ACC112 (cell line): Measurements from ENCODE around the gene KISS1.

Experiments used
- H2AFZ ChIP-seq: fragments of 200-600 bp; sonication (generic); one replicate; pipeline ENCODE4 v1.6.0; 2017; ENCODE audit warnings: antibody characterized with exemption, low read length; ENCODE audit not compliant: unreplicated experiment
- H3K27ac ChIP-seq: fragments of 200-600 bp; sonication (generic); 2 replicates; pipeline ENCODE4 v1.5.1; 2014; ENCODE audit warnings: low read depth, mild to moderate bottlenecking, antibody characterized with exemption, low read length, moderate library complexity
- H3K27me3 ChIP-seq: fragments of 200-600 bp; sonication (generic); 2 replicates; pipeline ENCODE4 v1.6.1; 2014; ENCODE audit warnings: mild to moderate bottlenecking, antibody characterized with exemption, low read length, moderate library complexity, mixed read lengths; ENCODE audit not compliant: insufficient read depth
- H3K36me3 ChIP-seq: fragments of 200-600 bp; sonication (generic); 2 replicates; pipeline ENCODE4 v1.6.1; 2016; ENCODE audit warnings: mild to moderate bottlenecking, antibody characterized with exemption, low read length, moderate library complexity, mixed read lengths; ENCODE audit not compliant: insufficient read depth
- H3K4me1 ChIP-seq: fragments of 200-600 bp; sonication (generic); one replicate; pipeline ENCODE4 v1.6.1; 2016; ENCODE audit warnings: low read length, mixed read lengths; ENCODE audit not compliant: insufficient read depth, unreplicated experiment, control insufficient read depth
- H3K4me3 ChIP-seq: fragments of 200-600 bp; sonication (generic); 2 replicates; pipeline ENCODE4 v1.5.1; 2014; ENCODE audit warnings: mild to moderate bottlenecking, low read depth, low read length
- H3K79me2 ChIP-seq: fragments of 200-600 bp; sonication (generic); one replicate; pipeline ENCODE4 v1.6.0; 2016; ENCODE audit warnings: low read length; ENCODE audit not compliant: control insufficient read depth, unreplicated experiment, insufficient read depth

KISS1 gene

DNA sequence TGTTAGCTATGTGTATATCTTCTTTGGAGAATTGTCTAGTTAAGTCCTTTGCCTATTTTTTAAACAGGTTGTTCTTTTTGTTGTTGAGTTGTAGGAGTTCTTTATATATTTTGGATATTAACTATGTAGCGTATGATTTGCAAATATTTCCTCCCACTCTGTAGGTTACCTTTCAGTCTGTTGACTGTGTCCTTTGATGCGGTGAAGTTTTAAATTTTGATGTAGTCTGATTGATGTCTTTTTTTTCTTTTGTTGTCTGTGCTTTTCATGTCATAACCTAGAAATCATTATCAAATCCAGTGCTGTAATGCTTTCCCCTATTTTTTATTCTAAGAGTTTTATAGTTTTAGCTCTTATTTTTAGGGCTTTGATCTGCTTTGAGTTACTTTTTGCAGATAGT, 8.7 kb upstream of the KISS1 start:
- no peaks in the 10 kb centered on the region for H3K4me1 ChIP-seq

DNA sequence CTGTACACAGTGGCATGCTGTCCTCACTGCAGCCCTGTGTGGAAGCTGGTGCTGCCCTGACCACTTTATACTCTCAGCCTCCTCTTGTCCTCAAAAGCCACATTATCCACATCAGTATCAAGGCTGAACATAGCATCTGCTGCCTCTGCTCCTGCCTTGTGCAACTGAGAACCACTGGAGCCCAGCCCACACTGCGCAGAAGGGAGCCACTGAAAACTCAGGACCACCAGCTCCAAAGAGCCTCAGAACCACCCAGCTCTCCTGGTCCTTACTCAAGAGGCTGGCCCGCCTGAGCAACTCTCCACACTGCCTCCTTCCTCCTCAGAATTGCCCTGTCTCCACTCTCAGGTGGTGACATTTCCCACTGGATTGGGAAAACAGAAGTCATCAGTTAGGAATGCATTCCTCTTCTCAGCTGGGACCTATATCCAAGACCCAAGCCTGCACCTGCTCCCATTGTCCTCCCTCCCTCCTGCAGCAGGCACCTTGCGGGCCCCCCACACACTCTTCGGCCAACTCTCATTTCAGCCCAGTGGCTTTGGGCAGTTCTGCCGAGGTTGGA, 7.0 kb upstream of the KISS1 start:
- no peak overlapping the region for H2AFZ ChIP-seq

More for the DNA sequence above, 8.7 kb upstream of the KISS1 start:
- H2AFZ ChIP-seq = no peak overlapping the region
- peaks cover 61% of the 10 kb centered on the region for H3K27me3 ChIP-seq
- H3K79me2 ChIP-seq = no peaks in the 10 kb centered on the region
- no peaks in the 10 kb centered on the region for H3K36me3 ChIP-seq
- H3K4me3 ChIP-seq = no peak overlapping the region
- no peak overlapping the region for H3K27ac ChIP-seq

DNA sequence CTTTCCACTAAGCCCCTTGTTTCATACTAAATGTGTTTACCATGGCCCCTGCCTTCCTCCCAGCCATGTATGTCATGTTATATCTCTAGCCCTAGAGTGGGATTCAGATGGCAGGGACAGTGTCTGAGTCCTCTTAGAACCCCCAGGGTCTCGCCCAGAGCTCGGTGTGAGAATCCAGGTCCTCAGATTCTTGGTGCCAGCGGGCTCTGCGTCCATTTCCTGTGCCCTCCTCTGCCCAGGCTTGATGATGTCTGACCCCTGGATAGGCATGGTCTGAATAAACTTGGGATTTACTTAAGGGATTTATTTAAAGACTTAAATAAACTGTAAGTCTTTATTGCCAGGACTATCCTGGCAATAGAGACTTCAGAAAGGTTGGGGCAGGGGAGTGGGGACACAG, 6.2 kb upstream of the KISS1 start:
- Histone ChIP-seq H3K27me3 (peaks cover 48% of the 10 kb centered on the region), H3K79me2 (no peaks in the 10 kb centered on the region), H3K4me1 (peaks cover 12% of the 10 kb centered on the region), H2AFZ (no peak overlapping the region), H3K36me3 (no peaks in the 10 kb centered on the region), H3K27ac (no peak overlapping the region), H3K4me3 (no peak overlapping the region)

More for the DNA sequence above, 7.0 kb upstream of the KISS1 start:
- Histone ChIP-seq H3K27ac (no peak overlapping the region), H3K27me3 (peaks cover 49% of the 10 kb centered on the region), H3K36me3 (no peaks in the 10 kb centered on the region), H3K4me1 (peaks cover 9% of the 10 kb centered on the region), H3K79me2 (no peaks in the 10 kb centered on the region), H3K4me3 (no peak overlapping the region)

DNA sequence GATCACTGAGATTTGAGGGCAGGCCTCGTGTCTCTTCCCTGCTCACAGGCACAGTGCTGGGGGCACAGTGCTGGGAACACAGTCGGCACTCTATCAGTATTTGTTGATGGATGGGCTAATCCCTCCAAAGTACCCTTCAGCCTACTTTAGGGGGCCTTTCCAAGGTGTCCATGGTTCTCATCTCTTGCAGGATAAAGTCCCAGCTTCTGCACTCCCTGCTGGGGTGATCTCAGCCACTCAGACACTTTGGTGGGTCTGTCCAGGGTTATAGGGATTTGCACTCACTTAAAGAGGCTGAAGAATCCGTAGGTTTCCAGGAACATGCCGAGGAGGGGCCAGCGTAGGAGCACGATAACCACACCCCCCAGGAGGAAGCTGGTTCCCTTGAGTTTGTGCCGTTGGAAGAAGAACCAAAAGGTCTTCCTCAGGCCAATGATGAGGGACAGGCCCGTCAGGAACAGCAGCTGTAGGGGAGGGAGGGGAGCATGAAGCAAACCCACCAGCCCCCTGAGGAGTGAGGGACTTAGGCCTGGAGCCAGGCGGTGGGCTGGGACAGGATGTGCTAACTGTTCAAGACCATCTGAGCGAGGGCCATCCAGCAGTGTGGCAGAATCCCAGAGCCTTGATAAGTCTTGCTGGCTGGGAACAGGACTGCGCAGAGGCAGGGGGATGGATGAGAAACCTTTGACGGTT, 5.2 kb upstream of the KISS1 start:
- Histone ChIP-seq H3K4me1 (peaks cover 12% of the 10 kb centered on the region), H3K27me3 (peaks cover 39% of the 10 kb centered on the region), H3K36me3 (no peaks in the 10 kb centered on the region), H3K4me3 (no peak overlapping the region), H3K27ac (no peak overlapping the region), H2AFZ (no peak overlapping the region), H3K79me2 (no peaks in the 10 kb centered on the region)

DNA sequence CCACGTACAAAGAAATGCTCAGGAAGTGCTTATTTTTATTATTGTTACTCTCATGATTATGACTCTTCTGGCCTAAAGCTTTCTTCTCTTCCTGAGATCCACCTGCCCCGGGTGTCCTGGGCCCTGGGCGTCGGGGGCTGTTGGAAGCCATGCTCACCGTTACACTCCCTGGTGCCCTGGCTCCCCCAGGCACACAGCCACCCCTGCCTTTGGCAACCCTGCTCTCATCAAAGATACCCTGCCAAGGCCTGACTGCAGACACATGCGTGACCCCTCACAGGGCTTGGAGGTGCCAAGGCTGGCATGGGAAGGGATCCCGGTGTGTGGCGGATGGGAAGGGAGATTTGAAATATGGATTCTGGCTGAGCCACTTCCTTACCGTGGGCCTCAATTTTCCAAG, 3.3 kb upstream of the KISS1 start:
- Histone ChIP-seq H3K27me3 (peaks cover 22% of the 10 kb centered on the region), H3K4me3 (no peak overlapping the region), H3K27ac (no peak overlapping the region), H3K36me3 (no peaks in the 10 kb centered on the region), H2AFZ (no peak overlapping the region), H3K4me1 (peaks cover 12% of the 10 kb centered on the region), H3K79me2 (no peaks in the 10 kb centered on the region)

DNA sequence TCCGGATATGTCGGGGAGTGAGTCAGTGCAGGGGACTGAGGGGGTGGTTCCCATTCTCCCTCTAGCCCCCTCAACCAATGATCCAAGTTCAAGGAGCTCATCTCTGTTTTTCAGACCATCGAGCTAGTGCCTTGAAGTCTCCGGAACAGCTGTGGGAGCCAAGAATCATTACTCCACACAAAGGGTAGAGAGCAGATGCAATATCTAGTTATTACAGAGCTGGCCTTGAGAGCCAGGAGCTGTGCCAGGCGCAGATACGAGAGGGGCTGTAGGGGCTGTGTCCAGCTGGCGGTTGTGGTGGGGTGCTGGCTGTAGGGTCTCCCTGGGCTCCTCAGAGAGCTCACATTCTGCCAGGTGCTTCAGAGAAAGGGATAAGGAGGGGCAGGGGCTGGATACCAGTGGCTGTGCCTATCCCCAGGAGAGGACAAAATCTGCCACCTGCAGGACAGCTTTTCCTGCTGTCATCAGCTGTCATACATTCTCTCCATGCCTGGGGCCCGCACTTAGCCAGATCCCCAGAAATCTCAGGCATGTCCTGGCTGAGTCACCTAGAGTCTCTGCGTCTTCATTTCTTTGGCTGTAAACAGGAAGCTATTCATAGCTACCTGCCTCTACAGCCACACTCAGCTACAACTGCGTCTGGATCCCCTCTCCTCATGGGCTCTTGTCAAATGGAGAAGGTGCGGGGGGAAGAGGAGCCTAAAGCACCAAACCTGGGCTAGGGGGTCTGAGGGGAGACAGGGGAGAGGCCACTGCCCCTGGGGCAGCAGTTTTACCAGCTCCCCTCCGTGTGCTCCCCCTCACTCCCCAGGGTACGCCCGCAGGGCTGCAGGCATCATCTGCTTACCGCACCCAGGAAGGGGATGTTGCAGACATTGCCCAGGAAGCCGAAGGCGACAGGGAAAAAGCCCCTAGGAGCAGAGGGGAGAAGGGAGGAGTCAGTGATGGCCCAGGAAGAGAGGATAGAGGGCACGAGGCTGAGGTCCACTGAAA, 2.4 kb upstream of the KISS1 start:
- Histone ChIP-seq H2AFZ (no peak overlapping the region), H3K27ac (no peak overlapping the region), H3K79me2 (no peaks in the 10 kb centered on the region), H3K27me3 (peaks cover 16% of the 10 kb centered on the region), H3K4me3 (no peak overlapping the region), H3K36me3 (no peaks in the 10 kb centered on the region), H3K4me1 (peaks cover 12% of the 10 kb centered on the region)

DNA sequence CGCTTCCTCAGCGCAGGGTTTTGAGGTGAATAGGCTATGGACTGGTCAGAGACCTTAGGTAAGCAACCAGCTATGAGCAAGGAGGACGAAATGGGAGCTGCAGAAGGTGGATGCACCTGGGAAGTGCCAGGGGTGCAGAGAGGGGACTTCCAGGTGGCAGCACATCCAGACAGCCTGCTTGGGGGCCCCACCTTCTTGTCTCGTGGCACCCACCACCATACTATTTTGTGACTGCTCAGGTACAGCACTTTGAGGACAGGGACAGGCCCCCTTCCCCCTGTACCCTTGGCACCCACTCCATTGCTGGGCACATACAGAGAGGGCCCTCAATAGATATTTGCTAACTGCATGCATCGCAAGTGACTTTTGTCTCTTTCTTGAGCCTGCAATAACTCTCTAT, 777 bp upstream of the KISS1 start:
- Histone ChIP-seq H3K27ac (no peak overlapping the region), H3K4me1 (peaks cover 12% of the 10 kb centered on the region), H3K79me2 (no peaks in the 10 kb centered on the region), H3K27me3 (peaks cover 16% of the 10 kb centered on the region), H3K4me3 (no peak overlapping the region), H3K36me3 (no peaks in the 10 kb centered on the region), H2AFZ (no peak overlapping the region)

DNA sequence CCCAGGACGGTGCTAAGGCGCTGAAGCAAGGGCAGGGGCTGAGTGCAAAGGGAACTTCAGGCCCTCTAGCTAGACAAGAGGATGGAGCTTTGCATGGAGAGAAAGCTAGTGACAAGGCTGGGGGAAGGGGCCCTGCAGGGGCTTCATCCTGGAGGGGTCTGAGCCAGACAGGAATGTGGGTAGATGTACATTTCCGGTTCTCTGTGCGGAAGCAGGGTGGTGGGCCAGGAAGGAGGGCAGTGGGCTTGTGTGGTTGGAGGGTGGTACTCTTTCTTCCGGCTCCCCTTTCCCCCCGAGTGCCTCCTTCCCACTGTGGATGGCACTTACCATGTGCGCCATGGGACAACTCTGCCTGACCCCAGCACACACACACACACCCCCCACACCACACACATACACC, 1.5 kb downstream of the KISS1 start:
- Histone ChIP-seq H3K27me3 (peaks cover 31% of the 10 kb centered on the region), H3K36me3 (no peaks in the 10 kb centered on the region), H3K4me1 (peaks cover 15% of the 10 kb centered on the region), H3K4me3 (no peak overlapping the region), H3K27ac (no peak overlapping the region), H3K79me2 (no peaks in the 10 kb centered on the region), H2AFZ (no peak overlapping the region)

DNA sequence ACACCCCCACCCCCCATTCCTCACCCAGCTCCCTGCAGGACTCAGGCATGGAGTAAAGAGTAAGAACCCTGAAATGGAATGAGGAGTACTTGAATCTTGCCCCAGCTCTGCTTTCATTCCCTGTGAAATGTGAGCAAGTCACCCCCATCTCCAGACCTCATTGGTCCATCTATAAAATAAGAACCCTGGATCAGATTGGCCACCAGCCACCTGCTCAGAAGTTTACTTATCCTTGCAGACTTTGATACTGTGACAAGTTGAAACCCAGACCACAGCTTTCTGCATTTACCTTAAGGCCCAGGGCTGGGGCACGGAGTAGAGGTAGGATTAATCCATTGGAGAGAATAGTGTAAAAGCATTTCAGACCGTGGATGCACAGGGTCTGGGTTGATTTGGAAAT, 2.2 kb downstream of the KISS1 start:
- Histone ChIP-seq H3K27me3 (peaks cover 38% of the 10 kb centered on the region), H3K36me3 (no peaks in the 10 kb centered on the region), H3K79me2 (no peaks in the 10 kb centered on the region), H3K4me1 (peaks cover 17% of the 10 kb centered on the region), H2AFZ (no peak overlapping the region), H3K27ac (no peak overlapping the region), H3K4me3 (no peak overlapping the region)

DNA sequence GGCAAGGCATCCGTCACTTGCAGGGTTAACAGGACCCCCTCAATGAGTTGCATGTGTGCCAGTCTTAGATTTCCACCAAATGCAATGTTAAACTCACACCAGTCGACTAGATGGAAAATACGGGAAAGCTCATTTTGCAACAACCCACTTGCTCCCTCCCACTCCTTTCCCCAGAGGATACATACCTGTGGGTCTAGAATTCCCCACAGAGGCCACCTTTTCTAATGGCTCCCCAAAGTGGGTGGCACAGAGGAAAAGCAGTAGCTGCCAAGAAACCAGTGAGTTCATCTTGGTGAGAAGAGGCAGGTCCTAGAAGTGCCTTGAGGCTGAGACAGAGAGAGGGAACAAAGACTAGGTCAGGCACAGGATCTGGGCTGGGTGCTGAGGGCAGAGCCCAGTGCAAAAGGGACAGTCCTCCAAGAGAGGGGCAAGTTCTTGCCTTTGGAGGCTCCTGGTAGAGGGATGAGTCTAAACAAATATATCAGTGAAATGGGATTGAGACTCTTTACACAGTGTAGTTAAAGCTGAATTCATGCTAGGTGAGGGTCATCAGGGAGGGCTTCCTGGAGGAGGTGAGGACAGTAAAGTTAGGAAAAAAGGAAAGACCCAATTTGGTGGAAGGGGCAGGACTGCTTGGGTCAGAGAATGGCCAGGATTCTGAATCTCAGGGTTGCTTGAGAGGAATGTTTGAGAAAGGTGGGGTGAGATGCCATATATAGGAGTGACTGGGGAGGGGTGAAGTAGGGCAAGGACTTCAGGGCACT, 3.5 kb downstream of the KISS1 start:
- H3K27me3 ChIP-seq = peaks cover 51% of the 10 kb centered on the region
- peaks cover 6% of the 10 kb centered on the region for H3K4me1 ChIP-seq
- H3K27ac ChIP-seq = no peak overlapping the region
- H2AFZ ChIP-seq = no peak overlapping the region
- H3K4me3 ChIP-seq = no peak overlapping the region
- H3K79me2 ChIP-seq = no peaks in the 10 kb centered on the region
- H3K36me3 ChIP-seq = no peaks in the 10 kb centered on the region
